Calu3 (cell line): ENCODE results near the gene TMEM106C. TPM values are rescaled to one million over a fixed set of nuclear protein-coding genes. Genes with fewer than 3 reads are reported as not detected.

Experiments
- BruUV-seq: library from RNA; stranded (reverse); fragments of 400-500 nt; replicated peaks from 2 replicates; lab custom pipeline; 2021; lab: Mats Ljungman, UMichigan
- CTCF ChIA-PET: fragments of 300-600 bp; sonication (Branson Sonifier 250); formaldehyde crosslinking; loops from one replicate; lab custom pipeline; 2022; ENCODE audit warnings: antibody characterized with exemption; lab: Charles Lee
- DNase-seq: peaks from one replicate; pipeline ENCODE4 v3.0.0; 2022
- H3K27ac Mint-ChIP-seq: one replicate; pipeline ENCODE4 v1.8.0; 2022; ENCODE audit warnings: mixed read lengths; ENCODE audit not compliant: unreplicated experiment
- H3K27me3 Mint-ChIP-seq: one replicate; pipeline ENCODE4 v1.8.0; 2022; ENCODE audit warnings: mixed read lengths; ENCODE audit not compliant: unreplicated experiment
- H3K36me3 Mint-ChIP-seq: one replicate; pipeline ENCODE4 v1.8.0; 2022; ENCODE audit warnings: mild to moderate bottlenecking, moderate library complexity, mixed read lengths; ENCODE audit not compliant: insufficient read depth, unreplicated experiment
- H3K4me1 Mint-ChIP-seq: one replicate; pipeline ENCODE4 v1.8.0; 2022; ENCODE audit warnings: mild to moderate bottlenecking, low read depth, mixed read lengths; ENCODE audit not compliant: unreplicated experiment
- H3K4me3 Mint-ChIP-seq: one replicate; pipeline ENCODE4 v1.8.0; 2022; ENCODE audit warnings: mild to moderate bottlenecking, low read depth, moderate library complexity, mixed read lengths; ENCODE audit not compliant: unreplicated experiment
- H3K9me3 Mint-ChIP-seq: one replicate; pipeline ENCODE4 v1.8.0; 2022; ENCODE audit warnings: low read depth, mixed read lengths; ENCODE audit not compliant: unreplicated experiment
- intact Hi-C: fragments of 100-400 bp; cut with micrococcal nuclease; formaldehyde crosslinking; loops from one replicate; pipeline ENCODE4 v1.10.0; 2022; ENCODE audit not compliant: unreplicated experiment
- total RNA-seq: library from RNA; stranded (reverse); gene quantifications from 2 replicates; pipeline ENCODE4 v1.2.3, GENCODE V29; 2022
- TF ChIP-seq, protein P1 (sequence below): fragments of 200-600 bp; IDR thresholded peaks from one replicate; pipeline ENCODE4 v1.8.0; 2022; ENCODE audit warnings: antibody characterized with exemption; ENCODE audit not compliant: unreplicated experiment

The TMEM106C gene
- total RNA-seq, 1 experiment from 2014 or later: 77.3 TPM

DNA sequence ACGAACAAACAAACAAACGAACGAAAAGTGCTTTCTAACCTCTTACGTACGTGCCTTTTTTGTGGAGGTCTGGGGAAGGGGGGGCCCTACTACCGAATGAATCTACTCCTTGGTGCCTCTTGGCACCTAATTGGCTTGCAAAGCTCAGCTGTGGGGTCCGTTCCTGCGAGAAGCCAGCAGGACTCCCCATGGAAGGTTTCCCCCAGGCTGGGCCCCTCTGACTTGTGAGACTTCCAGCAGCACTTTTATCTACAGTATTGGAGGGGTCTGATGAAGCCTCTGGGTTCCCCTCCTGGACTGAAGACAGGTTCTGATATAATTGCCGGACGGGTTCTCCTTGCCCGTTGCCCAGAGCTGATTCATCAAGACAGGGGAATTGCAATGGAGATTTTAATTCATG, 1.2 kb upstream of the TMEM106C start:
- TF ChIP-seq, protein P1, sequence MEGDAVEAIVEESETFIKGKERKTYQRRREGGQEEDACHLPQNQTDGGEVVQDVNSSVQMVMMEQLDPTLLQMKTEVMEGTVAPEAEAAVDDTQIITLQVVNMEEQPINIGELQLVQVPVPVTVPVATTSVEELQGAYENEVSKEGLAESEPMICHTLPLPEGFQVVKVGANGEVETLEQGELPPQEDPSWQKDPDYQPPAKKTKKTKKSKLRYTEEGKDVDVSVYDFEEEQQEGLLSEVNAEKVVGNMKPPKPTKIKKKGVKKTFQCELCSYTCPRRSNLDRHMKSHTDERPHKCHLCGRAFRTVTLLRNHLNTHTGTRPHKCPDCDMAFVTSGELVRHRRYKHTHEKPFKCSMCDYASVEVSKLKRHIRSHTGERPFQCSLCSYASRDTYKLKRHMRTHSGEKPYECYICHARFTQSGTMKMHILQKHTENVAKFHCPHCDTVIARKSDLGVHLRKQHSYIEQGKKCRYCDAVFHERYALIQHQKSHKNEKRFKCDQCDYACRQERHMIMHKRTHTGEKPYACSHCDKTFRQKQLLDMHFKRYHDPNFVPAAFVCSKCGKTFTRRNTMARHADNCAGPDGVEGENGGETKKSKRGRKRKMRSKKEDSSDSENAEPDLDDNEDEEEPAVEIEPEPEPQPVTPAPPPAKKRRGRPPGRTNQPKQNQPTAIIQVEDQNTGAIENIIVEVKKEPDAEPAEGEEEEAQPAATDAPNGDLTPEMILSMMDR: no peak
- H3K27me3 Mint-ChIP-seq: peaks cover 42% of the 10 kb centered on the region
- H3K27ac Mint-ChIP-seq: no peak overlapping the region
- BruUV-seq: no TSS peak
- CTCF ChIA-PET: interaction anchor here (2.5 kb wide), 1 partner anchor 62 kb away, joined by 7 read pairs; no protein-coding TSS in a partner anchor
- peaks cover 19% of the 10 kb centered on the region for H3K36me3 Mint-ChIP-seq
- H3K4me1 Mint-ChIP-seq: no peaks in the 10 kb centered on the region
- intact Hi-C loops: no loop called here
- no peak overlapping the region for H3K4me3 Mint-ChIP-seq
- DNase-seq: no peak
- H3K9me3 Mint-ChIP-seq: no peaks in the 10 kb centered on the region

- CTCF ChIA-PET: interaction anchor here (1.4 to 2.5 kb wide), 3 partner anchors 14 to 64 kb away, joined by 3 to 14 read pairs (median 7); partner anchors contain the start of gene VDR
- H3K27ac Mint-ChIP-seq: no peak overlapping the region
- TF ChIP-seq, protein P1: no peak
- peak overlapping the region; percentile 100 for H3K4me3 Mint-ChIP-seq
- no peaks in the 10 kb centered on the region for H3K4me1 Mint-ChIP-seq
- peaks cover 40% of the 10 kb centered on the region for H3K27me3 Mint-ChIP-seq
- peaks cover 19% of the 10 kb centered on the region for H3K36me3 Mint-ChIP-seq
- no TSS peak for BruUV-seq
- no peaks in the 10 kb centered on the region for H3K9me3 Mint-ChIP-seq
- DNase-seq: no peak
- intact Hi-C loops: no loop called here
Observed at GRCh38 chr12:47964106-47964728, 821 bp downstream of the TMEM106C start.

GRCh38 chr12:47965581-47965980, 2.2 kb downstream of the TMEM106C start:
- CTCF ChIA-PET: no interaction called here
- no peak overlapping the region for H3K27ac Mint-ChIP-seq
- no peak overlapping the region for H3K4me3 Mint-ChIP-seq
- no peaks in the 10 kb centered on the region for H3K9me3 Mint-ChIP-seq
- H3K36me3 Mint-ChIP-seq: peaks cover 19% of the 10 kb centered on the region
- BruUV-seq: TSS peak; percentile 20
- DNase-seq: no peak
- peaks cover 27% of the 10 kb centered on the region for H3K27me3 Mint-ChIP-seq
- intact Hi-C loops: no loop called here
- no peaks in the 10 kb centered on the region for H3K4me1 Mint-ChIP-seq
- TF ChIP-seq, protein P1: no peak

- H3K4me3 Mint-ChIP-seq: no peak overlapping the region
- peaks cover 19% of the 10 kb centered on the region for H3K36me3 Mint-ChIP-seq
- TF ChIP-seq, protein P1: no peak
- H3K27me3 Mint-ChIP-seq: peaks cover 8% of the 10 kb centered on the region
- intact Hi-C loops: no loop called here
- no TSS peak for BruUV-seq
- CTCF ChIA-PET: no interaction called here
- no peak for DNase-seq
- H3K27ac Mint-ChIP-seq: no peak overlapping the region
- H3K4me1 Mint-ChIP-seq: no peaks in the 10 kb centered on the region
- no peaks in the 10 kb centered on the region for H3K9me3 Mint-ChIP-seq
Observed at GRCh38 chr12:47967461-47968321, 4.3 kb downstream of the TMEM106C start.
